Gastroesophageal sphincter (tissue), 3 donors: ENCODE results near the gene WSCD2.

Experiments used
- CTCF ChIP-seq, 4 experiments: fragments of 200-600 bp in 2 of 4; fragments of 450-650 bp in 2 of 4; sonication (generic) in 1 of 4; IDR thresholded peaks; one replicate each; pipeline ENCODE4 v1.5.1; 2017 to 2019; ENCODE audit warnings: antibody characterized with exemption in 4 of 4, mild to moderate bottlenecking in 2 of 4, moderate library complexity in 2 of 4
- POLR2A ChIP-seq, 2 donors: fragments of 450-650 bp; IDR thresholded peaks; one replicate each; pipeline ENCODE4 v1.6.1; 2017; ENCODE audit warnings: antibody characterized with exemption in 2 of 2, mild to moderate bottlenecking in 2 of 2, moderate library complexity in 1 of 2
- POLR2AphosphoS5 ChIP-seq: sonication (generic); formaldehyde crosslinking; IDR thresholded peaks from one replicate; pipeline ENCODE4 v1.6.1; 2017; ENCODE audit warnings: antibody characterized with exemption

- TF ChIP-seq CTCF (IDR thresholded peaks at IDR 0.05) = no peak
- no peak for TF ChIP-seq POLR2A (IDR thresholded peaks at IDR 0.05)
- TF ChIP-seq POLR2AphosphoS5 = no peak
Observed at GRCh38 chr12:108231909-108232434, 102.9 kb downstream of the WSCD2 start.
